IPS-18a (cell line): ENCODE data around the gene DERL3.

Experiments used
- H3K27ac ChIP-seq: one replicate; pipeline ENCODE4 v1.5.1; 2013; ENCODE audit warnings: low read length
- H3K27me3 ChIP-seq: one replicate; pipeline ENCODE4 v1.6.1; 2013; ENCODE audit warnings: mild to moderate bottlenecking, low read length; ENCODE audit not compliant: control insufficient read depth, insufficient read depth
- H3K36me3 ChIP-seq: one replicate; pipeline ENCODE4 v1.6.1; 2013; ENCODE audit warnings: low read depth, low read length; ENCODE audit not compliant: control insufficient read depth
- H3K4me1 ChIP-seq: one replicate; pipeline ENCODE4 v1.6.1; 2013; ENCODE audit warnings: low read depth, low read length; ENCODE audit not compliant: control insufficient read depth
- H3K4me3 ChIP-seq: one replicate; pipeline ENCODE4 v1.5.1; 2013; ENCODE audit warnings: low read length
- H3K9ac ChIP-seq: one replicate; pipeline ENCODE4 v1.6.1; 2013; ENCODE audit warnings: mild to moderate bottlenecking, low read length, moderate library complexity
- H3K9me3 ChIP-seq: one replicate; pipeline ENCODE4 v1.6.1; 2013; ENCODE audit warnings: low read depth, low read length; ENCODE audit not compliant: control insufficient read depth

The DERL3 gene

GRCh38 chr22:23859201-23859600 is 20.4 kb upstream of the DERL3 start:
- Histone ChIP-seq H3K9me3 (no peaks in the 10 kb centered on the region), H3K4me1 (peaks cover 7% of the 10 kb centered on the region), H3K4me3 (no peak overlapping the region), H3K36me3 (peaks cover 3% of the 10 kb centered on the region), H3K9ac (no peak overlapping the region), H3K27me3 (no peaks in the 10 kb centered on the region), H3K27ac (no peak overlapping the region)

GRCh38 chr22:23858484-23858815 is 19.6 kb upstream of the DERL3 start:
- H3K36me3 ChIP-seq: no peaks in the 10 kb centered on the region
- H3K4me1 ChIP-seq: peaks cover 7% of the 10 kb centered on the region
- H3K9ac ChIP-seq: peak overlapping the region; percentile 82
- peak overlapping the region; percentile 97 for H3K4me3 ChIP-seq
- no peaks in the 10 kb centered on the region for H3K27me3 ChIP-seq
- no peaks in the 10 kb centered on the region for H3K9me3 ChIP-seq
- no peak overlapping the region for H3K27ac ChIP-seq

GRCh38 chr22:23857606-23858483 is 19.0 kb upstream of the DERL3 start, which contains the start of gene SLC2A11:
SLC2A11 (plus strand) TSS chr22:23857875; CDS start chr22:23858000, 125 bp downstream.
- H3K36me3 ChIP-seq: no peaks in the 10 kb centered on the region
- peak within 1 kb of the TSS; percentile 84 for H3K27ac ChIP-seq
- H3K4me3 ChIP-seq: peak within 1 kb of the TSS; percentile 97
- H3K4me1 ChIP-seq: peaks cover 7% of the 10 kb centered on the region
- H3K27me3 ChIP-seq: no peaks in the 10 kb centered on the region
- no peaks in the 10 kb centered on the region for H3K9me3 ChIP-seq
- H3K9ac ChIP-seq: peak within 1 kb of the TSS; percentile 82

- H3K9me3 ChIP-seq: no peaks in the 10 kb centered on the region
- peaks cover 7% of the 10 kb centered on the region for H3K4me1 ChIP-seq
- peak overlapping the region; percentile 57 for H3K9ac ChIP-seq
- no peaks in the 10 kb centered on the region for H3K27me3 ChIP-seq
- peak overlapping the region; percentile 97 for H3K4me3 ChIP-seq
- no peaks in the 10 kb centered on the region for H3K36me3 ChIP-seq
- no peak overlapping the region for H3K27ac ChIP-seq
These were observed 18.2 kb upstream of the DERL3 start for GRCh38 chr22:23856721-23857605.

- Histone ChIP-seq H3K4me3 (no peak overlapping the region), H3K9ac (no peak overlapping the region), H3K4me1 (peaks cover 13% of the 10 kb centered on the region)
These were observed 11.4 kb upstream of the DERL3 start for GRCh38 chr22:23850136-23850611.

GRCh38 chr22:23849009-23850006 is 10.5 kb upstream of the DERL3 start:
- Histone ChIP-seq H3K27me3 (no peaks in the 10 kb centered on the region), H3K4me3 (no peak overlapping the region), H3K9me3 (no peaks in the 10 kb centered on the region), H3K27ac (no peak overlapping the region), H3K36me3 (no peaks in the 10 kb centered on the region), H3K4me1 (peaks cover 13% of the 10 kb centered on the region), H3K9ac (no peak overlapping the region)

More at GRCh38 chr22:23850136-23850611, 11.4 kb upstream of the DERL3 start:
- Histone ChIP-seq H3K27ac (no peak overlapping the region), H3K27me3 (no peaks in the 10 kb centered on the region), H3K9me3 (no peaks in the 10 kb centered on the region), H3K36me3 (no peaks in the 10 kb centered on the region)

GRCh38 chr22:23847991-23848864 is 9.4 kb upstream of the DERL3 start:
- H3K9ac ChIP-seq: no peak overlapping the region
- no peaks in the 10 kb centered on the region for H3K36me3 ChIP-seq
- no peak overlapping the region for H3K27ac ChIP-seq
- no peak overlapping the region for H3K4me3 ChIP-seq
- H3K4me1 ChIP-seq: peaks cover 13% of the 10 kb centered on the region
- no peaks in the 10 kb centered on the region for H3K27me3 ChIP-seq
- H3K9me3 ChIP-seq: no peaks in the 10 kb centered on the region

- H3K4me3 ChIP-seq: no peak overlapping the region
- H3K27me3 ChIP-seq: no peaks in the 10 kb centered on the region
- no peak overlapping the region for H3K9ac ChIP-seq
- H3K36me3 ChIP-seq: no peaks in the 10 kb centered on the region
- no peak overlapping the region for H3K27ac ChIP-seq
- H3K4me1 ChIP-seq: peaks cover 13% of the 10 kb centered on the region
- no peaks in the 10 kb centered on the region for H3K9me3 ChIP-seq
These were observed 8.6 kb upstream of the DERL3 start for GRCh38 chr22:23847310-23847920.

- H3K4me1 ChIP-seq: peaks cover 13% of the 10 kb centered on the region
- no peaks in the 10 kb centered on the region for H3K9me3 ChIP-seq
- H3K27me3 ChIP-seq: no peaks in the 10 kb centered on the region
- no peak overlapping the region for H3K27ac ChIP-seq
- no peak overlapping the region for H3K4me3 ChIP-seq
- no peaks in the 10 kb centered on the region for H3K36me3 ChIP-seq
- no peak overlapping the region for H3K9ac ChIP-seq
These were observed 7.3 kb upstream of the DERL3 start for GRCh38 chr22:23846081-23846469.
